SK-N-MC (cell line): Measurements from ENCODE around the gene MAPK8.

ENCODE experiments used
- EZH2 ChIP-seq: fragments of 200-600 bp; sonication (generic); IDR thresholded peaks from one replicate; pipeline ENCODE4 v1.6.1; 2017; ENCODE audit warnings: antibody characterized with exemption
- FOXP2 ChIP-seq: optimal IDR thresholded peaks from 2 replicates; pipeline ENCODE3; 2011; ENCODE audit warnings: mild to moderate bottlenecking, moderate library complexity; ENCODE audit not compliant: insufficient read depth; ENCODE audit errors: extremely low read length, control extremely low read depth
- POLR2AphosphoS5 ChIP-seq: IDR thresholded peaks from 2 replicates; pipeline ENCODE4 v1.6.1; 2012; ENCODE audit warnings: mild to moderate bottlenecking, low read depth, low read length, borderline replicate concordance

- no peak for TF ChIP-seq POLR2AphosphoS5
- TF ChIP-seq EZH2: no peak
- no peak for TF ChIP-seq FOXP2
Observed at GRCh38 chr10:48452879-48453412, 146.5 kb downstream of the MAPK8 start.
